DOHH2 (cell line): ENCODE results near the gene SV2C.

Experiments
- H3F3A ChIP-seq: fragments of 200-600 bp; sonication (generic), shearing (Covaris generic); 2 replicates; pipeline ENCODE4 v1.6.0; 2016; ENCODE audit warnings: antibody characterized with exemption, mild to moderate bottlenecking; ENCODE audit not compliant: control insufficient read depth, insufficient read depth
- H3K27ac ChIP-seq: fragments of 200-600 bp; sonication (generic); 2 replicates; pipeline ENCODE4 v1.5.1; 2014; ENCODE audit warnings: low read depth, mild to moderate bottlenecking, low read length, moderate library complexity
- H3K27me3 ChIP-seq: fragments of 200-600 bp; sonication (generic); 2 replicates; pipeline ENCODE4 v1.6.1; 2014; ENCODE audit warnings: mild to moderate bottlenecking, low read length, mixed read lengths; ENCODE audit not compliant: control insufficient read depth
- H3K36me3 ChIP-seq: fragments of 200-600 bp; sonication (generic); 2 replicates; pipeline ENCODE4 v1.6.1; 2014; ENCODE audit warnings: mild to moderate bottlenecking, low read length, moderate library complexity, mixed read lengths; ENCODE audit not compliant: control insufficient read depth
- H3K4me1 ChIP-seq: fragments of 200-600 bp; sonication (generic); 2 replicates; pipeline ENCODE4 v1.6.1; 2014; ENCODE audit warnings: mild to moderate bottlenecking, low read length, mixed read lengths; ENCODE audit not compliant: control insufficient read depth
- H3K4me2 ChIP-seq: fragments of 200-600 bp; sonication (generic); 2 replicates; pipeline ENCODE4 v1.6.0; 2014; ENCODE audit warnings: mild to moderate bottlenecking, low read length, moderate library complexity
- H3K4me3 ChIP-seq: fragments of 200-600 bp; sonication (generic); 2 replicates; pipeline ENCODE4 v1.5.1; 2014; ENCODE audit warnings: mild to moderate bottlenecking, low read length, mixed read lengths
- H3K79me2 ChIP-seq: fragments of 200-600 bp; sonication (generic); 2 replicates; pipeline ENCODE4 v1.6.1; 2014; ENCODE audit warnings: mild to moderate bottlenecking, low read length, mixed read lengths; ENCODE audit not compliant: control insufficient read depth
- H3K9me2 ChIP-seq: fragments of 200-600 bp; sonication (generic); replicated peaks from 2 replicates; pipeline ENCODE4 v1.6.1; 2014; ENCODE audit warnings: mild to moderate bottlenecking, low read length, mixed read lengths; ENCODE audit not compliant: control insufficient read depth
- H3K9me3 ChIP-seq: fragments of 200-600 bp; sonication (generic); 2 replicates; pipeline ENCODE4 v1.6.1; 2014; ENCODE audit warnings: antibody characterized with exemption, low read length, mixed read lengths; ENCODE audit not compliant: control insufficient read depth, insufficient read depth
- H4K20me1 ChIP-seq: fragments of 200-600 bp; sonication (generic); 2 replicates; pipeline ENCODE4 v1.6.0; 2014; ENCODE audit warnings: low read depth, mild to moderate bottlenecking, antibody characterized with exemption, low read length, moderate library complexity; ENCODE audit not compliant: control insufficient read depth, insufficient read depth
- CTCF ChIP-seq: fragments of 200-600 bp; sonication (generic); IDR thresholded peaks from one replicate; pipeline ENCODE4 v1.5.1; 2014; ENCODE audit warnings: antibody characterized with exemption, mild to moderate bottlenecking, low read depth, low read length; ENCODE audit not compliant: poor library complexity, severe bottlenecking
- EZH2phosphoT487 ChIP-seq: fragments of 200-600 bp; sonication (generic); IDR thresholded peaks from 2 replicates; pipeline ENCODE4 v1.6.1; 2017; ENCODE audit warnings: borderline replicate concordance, mild to moderate bottlenecking, antibody characterized with exemption, low read length, moderate library complexity, mixed read lengths

The SV2C gene

GRCh38 chr5:76385540-76385939, 302.4 kb downstream of the SV2C start:
- H3K4me1 ChIP-seq, result peaks cover 15% of the 10 kb centered on the region
- no peaks in the 10 kb centered on the region for H3K9me3 ChIP-seq
- H3K27me3 ChIP-seq, result no peaks in the 10 kb centered on the region
- no peaks in the 10 kb centered on the region for H4K20me1 ChIP-seq
- H3K4me3 ChIP-seq, result no peak overlapping the region
- H3K79me2 ChIP-seq, result no peaks in the 10 kb centered on the region
- no peak overlapping the region for H3K27ac ChIP-seq
- H3F3A ChIP-seq, result no peaks in the 10 kb centered on the region
- no peaks in the 10 kb centered on the region for H3K9me2 ChIP-seq
- TF ChIP-seq EZH2phosphoT487, result no peak
- no peak for TF ChIP-seq CTCF
- no peaks in the 10 kb centered on the region for H3K36me3 ChIP-seq
- H3K4me2 ChIP-seq, result no peak overlapping the region

- TF ChIP-seq CTCF (no peak), EZH2phosphoT487 (no peak)
- Histone ChIP-seq H3K4me2 (no peak overlapping the region), H3K9me3 (no peaks in the 10 kb centered on the region), H3K27ac (no peak overlapping the region), H3K79me2 (no peaks in the 10 kb centered on the region), H4K20me1 (no peaks in the 10 kb centered on the region), H3K27me3 (no peaks in the 10 kb centered on the region), H3K4me3 (no peak overlapping the region), H3K36me3 (no peaks in the 10 kb centered on the region), H3K9me2 (no peaks in the 10 kb centered on the region), H3F3A (no peaks in the 10 kb centered on the region), H3K4me1 (peaks cover 18% of the 10 kb centered on the region)
These were observed 303.2 kb downstream of the SV2C start for GRCh38 chr5:76386360-76386759.

GRCh38 chr5:76388236-76388635, 305.1 kb downstream of the SV2C start:
- TF ChIP-seq CTCF (no peak), EZH2phosphoT487 (no peak)
- H4K20me1 ChIP-seq, result no peaks in the 10 kb centered on the region
- no peaks in the 10 kb centered on the region for H3K27me3 ChIP-seq
- no peaks in the 10 kb centered on the region for H3K9me3 ChIP-seq
- no peaks in the 10 kb centered on the region for H3K79me2 ChIP-seq
- H3K4me3 ChIP-seq, result no peak overlapping the region
- no peak overlapping the region for H3K27ac ChIP-seq
- no peak overlapping the region for H3K4me2 ChIP-seq
- H3K9me2 ChIP-seq, result no peaks in the 10 kb centered on the region
- no peaks in the 10 kb centered on the region for H3K36me3 ChIP-seq
- peaks cover 23% of the 10 kb centered on the region for H3K4me1 ChIP-seq
- H3F3A ChIP-seq, result no peaks in the 10 kb centered on the region
